Activated gamma-delta T cell treated with Interleukin-2 at 50 U/mL for 16 hours (primary cell): Measurements from ENCODE around the gene OR10D3.
"Not testable (repeated sequence)": the region's sequence is repeated elsewhere in the genome, so short reads cannot be mapped to it uniquely, and the experiment has no call there.

Experiments used
- DNase-seq: peaks from one replicate; pipeline ENCODE4 v3.0.0-alpha.2; 2020

The OR10D3 gene

GRCh38 chr11:124195189-124195734, 12.1 kb downstream of the OR10D3 start:
- peak; percentile 10 for DNase-seq

- no peak for DNase-seq
Measured at GRCh38 chr11:124197999-124198398, 14.9 kb downstream of the OR10D3 start.

- no peak for DNase-seq
Measured at GRCh38 chr11:124198897-124199296, 15.8 kb downstream of the OR10D3 start.

GRCh38 chr11:124199702-124200101, 16.6 kb downstream of the OR10D3 start:
- no peak for DNase-seq

- no peak for DNase-seq
Measured at GRCh38 chr11:124200671-124201070, 17.5 kb downstream of the OR10D3 start.

GRCh38 chr11:124202951-124203350, 19.8 kb downstream of the OR10D3 start:
- no peak for DNase-seq

GRCh38 chr11:124204008-124204407, 20.9 kb downstream of the OR10D3 start:
- no peak for DNase-seq

GRCh38 chr11:124207102-124207792, 24.1 kb downstream of the OR10D3 start:
- DNase-seq = no peak

- DNase-seq = no peak
Measured at GRCh38 chr11:124209824-124210357, 26.7 kb downstream of the OR10D3 start.

GRCh38 chr11:124210421-124210820, 27.3 kb downstream of the OR10D3 start:
- DNase-seq = no peak

- DNase-seq = no peak
Measured at GRCh38 chr11:124211321-124211720, 28.2 kb downstream of the OR10D3 start.

- DNase-seq = no peak
Measured at GRCh38 chr11:124214027-124214426, 30.9 kb downstream of the OR10D3 start.

GRCh38 chr11:124219126-124219525, 36.0 kb downstream of the OR10D3 start:
- DNase-seq = no peak

- no peak for DNase-seq
Measured at GRCh38 chr11:124222407-124222806, 39.3 kb downstream of the OR10D3 start.

GRCh38 chr11:124224618-124225423, 41.7 kb downstream of the OR10D3 start:
- not testable (repeated sequence) for DNase-seq

- DNase-seq = no peak
Measured at GRCh38 chr11:124225471-124225870, 42.3 kb downstream of the OR10D3 start.

GRCh38 chr11:124233376-124233775, 50.2 kb downstream of the OR10D3 start:
- DNase-seq = no peak
